Liver (tissue), 9 donors: ENCODE data around the gene ZNF273. TPM values are rescaled to one million over a fixed set of nuclear protein-coding genes. Genes with fewer than 3 reads are reported as not detected.

Source experiments
- DNase-seq: peaks from one replicate; pipeline ENCODE4 v3.0.0-alpha.2; 2017; ENCODE audit warnings: low spot score
- H3K27ac ChIP-seq, 2 donors: one replicate each; pipeline ENCODE4 v1.7.0; 2013; ENCODE audit warnings: inconsistent platforms in 2 of 2, low read length in 2 of 2, control low read depth in 1 of 2, low read depth in 1 of 2, mild to moderate bottlenecking in 1 of 2
- H3K27me3 ChIP-seq, 4 donors: one replicate each; pipeline versions ENCODE4 v1.6.1 to v1.7.0; 2013; ENCODE audit warnings: low read length in 3 of 4, inconsistent platforms in 1 of 4, mild to moderate bottlenecking in 1 of 4, moderate library complexity in 1 of 4; ENCODE audit not compliant: control insufficient read depth in 4 of 4, insufficient read depth in 4 of 4
- H3K36me3 ChIP-seq, 4 donors: one replicate each; pipeline versions ENCODE4 v1.6.1 to v1.7.0; 2013; ENCODE audit warnings: low read length in 3 of 4, mild to moderate bottlenecking in 3 of 4, low read depth in 1 of 4, moderate library complexity in 1 of 4; ENCODE audit not compliant: control insufficient read depth in 4 of 4, insufficient read depth in 3 of 4
- H3K4me1 ChIP-seq, 4 donors: one replicate each; pipeline versions ENCODE4 v1.6.1 to v1.7.0; 2013; ENCODE audit warnings: low read length in 3 of 4, mild to moderate bottlenecking in 3 of 4, moderate library complexity in 1 of 4; ENCODE audit not compliant: control insufficient read depth in 4 of 4, insufficient read depth in 4 of 4
- H3K4me3 ChIP-seq, 3 donors: one replicate each; pipeline versions ENCODE4 v1.6.1 to v1.7.0; 2013; ENCODE audit warnings: low read length in 3 of 3, control low read depth in 1 of 3, low read depth in 1 of 3, mild to moderate bottlenecking in 1 of 3
- H3K9ac ChIP-seq, 2 donors: one replicate each; pipeline ENCODE4 v1.7.0; 2013; ENCODE audit warnings: low read length in 2 of 2, mild to moderate bottlenecking in 2 of 2, moderate library complexity in 2 of 2, control low read depth in 1 of 2, low read depth in 1 of 2
- H3K9me3 ChIP-seq, 4 donors: one replicate each; pipeline versions ENCODE4 v1.6.1 to v1.7.0; 2013; ENCODE audit warnings: low read length in 3 of 4; ENCODE audit not compliant: control insufficient read depth in 4 of 4
- FOXA1 ChIP-seq: IDR thresholded peaks from 2 replicates; pipeline ENCODE4 v1.6.1; 2016; ENCODE audit warnings: antibody characterized with exemption
- FOXA2 ChIP-seq: IDR thresholded peaks from 2 replicates; pipeline ENCODE4 v1.6.1; 2016; ENCODE audit warnings: antibody characterized with exemption
- GABPA ChIP-seq, 2 donors: IDR thresholded peaks in 1 of 2; conservative IDR thresholded peaks in 1 of 2; 2 replicates each; pipeline ENCODE4 v1.6.1; 2016; ENCODE audit warnings: antibody characterized with exemption in 2 of 2, mild to moderate bottlenecking in 1 of 2, moderate library complexity in 1 of 2
- HNF4A ChIP-seq, 2 donors: conservative IDR thresholded peaks; 2 replicates each; pipeline ENCODE4 v1.6.1; 2016; ENCODE audit warnings: antibody characterized with exemption in 2 of 2, mild to moderate bottlenecking in 2 of 2
- HNF4G ChIP-seq: IDR thresholded peaks from 2 replicates; pipeline ENCODE4 v1.6.1; 2016; ENCODE audit warnings: antibody characterized with exemption
- JUND ChIP-seq, 2 donors: IDR thresholded peaks; 2 replicates each; pipeline ENCODE4 v1.6.1; 2016; ENCODE audit warnings: antibody characterized with exemption in 2 of 2
- NR2F2 ChIP-seq: IDR thresholded peaks from 2 replicates; pipeline ENCODE4 v1.6.1; 2016; ENCODE audit warnings: antibody characterized with exemption
- RAD21 ChIP-seq, 2 donors: IDR thresholded peaks; 2 replicates each; pipeline ENCODE4 v1.6.1; 2016; ENCODE audit warnings: antibody characterized with exemption in 2 of 2, mild to moderate bottlenecking in 2 of 2
- RXRA ChIP-seq, 2 donors: IDR thresholded peaks; 2 replicates each; pipeline ENCODE4 v1.6.1; 2017 to 2018; ENCODE audit warnings: antibody characterized with exemption in 2 of 2, mild to moderate bottlenecking in 1 of 2
- SP1 ChIP-seq: IDR thresholded peaks from 2 replicates; pipeline ENCODE4 v1.6.1; 2018; ENCODE audit warnings: antibody characterized with exemption, mild to moderate bottlenecking
- TAF1 ChIP-seq: conservative IDR thresholded peaks from 2 replicates; pipeline ENCODE4 v1.6.1; 2016; ENCODE audit warnings: antibody characterized with exemption, mild to moderate bottlenecking
- YY1 ChIP-seq: IDR thresholded peaks from 2 replicates; pipeline ENCODE4 v1.6.1; 2016; ENCODE audit warnings: antibody characterized with exemption, mild to moderate bottlenecking
- WGBS: extraction: QIAGEN DNeasy Blood & Tissue Kit; methylation state at CpG from one replicate; pipeline ENCODE4 v1.1.7; 2013; 5-methylcytosine and 5-hydroxymethylcytosine counted together
- polyA plus RNA-seq, 2 donors: library from polyadenylated mRNA; stranded (reverse) in 1 of 2; unstranded in 1 of 2; fragments of 200-250 nt in 1 of 2; fragments of >200 nt in 1 of 2; fragmentation: Nextera tagmentation in 1 of 2; extraction: Ambion mirVana in 1 of 2; gene quantifications; one replicate each; pipeline versions ENCODE4 v1.2.1 to v1.2.3, GENCODE V29; 2013 to 2015
- total RNA-seq, 2 donors: library from RNA; depleted of rRNA; stranded (reverse); fragments of >200 nt; gene quantifications; one replicate each; pipeline ENCODE4 v1.2.3, GENCODE V29; 2014
- TF ChIP-seq, protein P1 (sequence below): IDR thresholded peaks from 2 replicates; pipeline ENCODE4 v1.6.1; 2016; ENCODE audit warnings: antibody characterized with exemption
- TF ChIP-seq, protein P2 (sequence below): fragments of 150-350 bp; IDR thresholded peaks from 2 replicates; pipeline ENCODE4 v1.5.1; 2017; ENCODE audit warnings: improper control_type of control experiment, low read depth, low read length; ENCODE audit not compliant: missing input control
- TF ChIP-seq, protein P3 (sequence below): IDR thresholded peaks from 2 replicates; pipeline ENCODE4 v1.6.1; 2016; ENCODE audit warnings: antibody characterized with exemption
- TF ChIP-seq, protein P4 (sequence below): IDR thresholded peaks from 2 replicates; pipeline ENCODE4 v1.6.1; 2016; ENCODE audit warnings: antibody characterized with exemption
- donor health status: healthy.
- donor health status: healthy.
- donor health status: healthy.
- donor health status: healthy.
- donor health status: healthy.

ZNF273 gene
- total and polyA plus RNA-seq, 4 donors = 0.43 to 14.9 (median 0.73) TPM

- no peaks in the 10 kb centered on the region for H3K27me3 ChIP-seq
- DNase-seq = no peak
- WGBS = 87% methylated on average over 12 of the region's 12 CpGs
- H3K36me3 ChIP-seq = no peaks in the 10 kb centered on the region
- no peak overlapping the region for H3K27ac ChIP-seq
- no peak for TF ChIP-seq HNF4G
- no peak for TF ChIP-seq YY1
- TF ChIP-seq, protein P1, sequence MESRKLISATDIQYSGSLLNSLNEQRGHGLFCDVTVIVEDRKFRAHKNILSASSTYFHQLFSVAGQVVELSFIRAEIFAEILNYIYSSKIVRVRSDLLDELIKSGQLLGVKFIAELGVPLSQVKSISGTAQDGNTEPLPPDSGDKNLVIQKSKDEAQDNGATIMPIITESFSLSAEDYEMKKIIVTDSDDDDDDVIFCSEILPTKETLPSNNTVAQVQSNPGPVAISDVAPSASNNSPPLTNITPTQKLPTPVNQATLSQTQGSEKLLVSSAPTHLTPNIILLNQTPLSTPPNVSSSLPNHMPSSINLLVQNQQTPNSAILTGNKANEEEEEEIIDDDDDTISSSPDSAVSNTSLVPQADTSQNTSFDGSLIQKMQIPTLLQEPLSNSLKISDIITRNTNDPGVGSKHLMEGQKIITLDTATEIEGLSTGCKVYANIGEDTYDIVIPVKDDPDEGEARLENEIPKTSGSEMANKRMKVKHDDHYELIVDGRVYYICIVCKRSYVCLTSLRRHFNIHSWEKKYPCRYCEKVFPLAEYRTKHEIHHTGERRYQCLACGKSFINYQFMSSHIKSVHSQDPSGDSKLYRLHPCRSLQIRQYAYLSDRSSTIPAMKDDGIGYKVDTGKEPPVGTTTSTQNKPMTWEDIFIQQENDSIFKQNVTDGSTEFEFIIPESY = no peak
- TF ChIP-seq RAD21 (IDR thresholded peaks at IDR 0.05) = no peak
- TF ChIP-seq, protein P2, sequence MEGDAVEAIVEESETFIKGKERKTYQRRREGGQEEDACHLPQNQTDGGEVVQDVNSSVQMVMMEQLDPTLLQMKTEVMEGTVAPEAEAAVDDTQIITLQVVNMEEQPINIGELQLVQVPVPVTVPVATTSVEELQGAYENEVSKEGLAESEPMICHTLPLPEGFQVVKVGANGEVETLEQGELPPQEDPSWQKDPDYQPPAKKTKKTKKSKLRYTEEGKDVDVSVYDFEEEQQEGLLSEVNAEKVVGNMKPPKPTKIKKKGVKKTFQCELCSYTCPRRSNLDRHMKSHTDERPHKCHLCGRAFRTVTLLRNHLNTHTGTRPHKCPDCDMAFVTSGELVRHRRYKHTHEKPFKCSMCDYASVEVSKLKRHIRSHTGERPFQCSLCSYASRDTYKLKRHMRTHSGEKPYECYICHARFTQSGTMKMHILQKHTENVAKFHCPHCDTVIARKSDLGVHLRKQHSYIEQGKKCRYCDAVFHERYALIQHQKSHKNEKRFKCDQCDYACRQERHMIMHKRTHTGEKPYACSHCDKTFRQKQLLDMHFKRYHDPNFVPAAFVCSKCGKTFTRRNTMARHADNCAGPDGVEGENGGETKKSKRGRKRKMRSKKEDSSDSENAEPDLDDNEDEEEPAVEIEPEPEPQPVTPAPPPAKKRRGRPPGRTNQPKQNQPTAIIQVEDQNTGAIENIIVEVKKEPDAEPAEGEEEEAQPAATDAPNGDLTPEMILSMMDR = no peak
- TF ChIP-seq, protein P3, sequence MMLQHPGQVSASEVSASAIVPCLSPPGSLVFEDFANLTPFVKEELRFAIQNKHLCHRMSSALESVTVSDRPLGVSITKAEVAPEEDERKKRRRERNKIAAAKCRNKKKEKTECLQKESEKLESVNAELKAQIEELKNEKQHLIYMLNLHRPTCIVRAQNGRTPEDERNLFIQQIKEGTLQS = no peak
- no peak for TF ChIP-seq RXRA (IDR thresholded peaks at IDR 0.05)
- TF ChIP-seq, protein P4, sequence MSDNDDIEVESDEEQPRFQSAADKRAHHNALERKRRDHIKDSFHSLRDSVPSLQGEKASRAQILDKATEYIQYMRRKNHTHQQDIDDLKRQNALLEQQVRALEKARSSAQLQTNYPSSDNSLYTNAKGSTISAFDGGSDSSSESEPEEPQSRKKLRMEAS = no peak
- TF ChIP-seq TAF1 = no peak
- TF ChIP-seq NR2F2 = no peak
- TF ChIP-seq SP1 = no peak
- no peak for TF ChIP-seq JUND (IDR thresholded peaks at IDR 0.05)
- no peak overlapping the region for H3K4me3 ChIP-seq
- H3K9ac ChIP-seq = no peak overlapping the region
- H3K9me3 ChIP-seq = no peaks in the 10 kb centered on the region
- H3K4me1 ChIP-seq = peaks cover 1 to 7% (median 3%) of the 10 kb centered on the region in 4 donors
Observed at GRCh38 chr7:64905133-64905532, 2.1 kb downstream of the ZNF273 start.

DNA sequence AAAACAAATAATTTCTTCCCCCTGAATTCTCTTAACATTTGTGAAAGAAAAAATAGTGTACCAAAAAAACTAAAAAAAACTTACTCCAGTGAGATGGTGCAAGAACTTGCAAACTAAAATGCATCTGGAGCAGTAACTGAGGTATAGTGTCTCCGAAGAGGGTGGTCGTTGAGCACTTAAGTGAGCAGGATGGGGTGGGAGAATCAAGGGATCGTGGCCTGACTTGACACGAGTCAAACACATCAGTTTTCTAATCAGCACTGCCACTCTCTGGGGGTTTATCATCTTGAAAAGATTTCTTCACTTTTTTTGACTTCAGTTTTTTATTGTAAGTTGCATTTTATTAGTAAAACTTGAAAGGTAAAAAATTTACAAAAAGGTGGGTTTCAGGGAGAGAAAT is 2.5 kb downstream of the ZNF273 start:
- Histone ChIP-seq H3K27ac (no peak overlapping the region), H3K9ac (no peak overlapping the region), H3K27me3 (no peaks in the 10 kb centered on the region), H3K9me3 (no peaks in the 10 kb centered on the region), H3K4me3 (no peak overlapping the region), H3K4me1 (peaks cover 1 to 7% (median 3%) of the 10 kb centered on the region in 4 donors), H3K36me3 (no peaks in the 10 kb centered on the region)
- DNase-seq = no peak
- no peak for TF ChIP-seq RAD21 (IDR thresholded peaks at IDR 0.05)
- TF ChIP-seq HNF4G = no peak
- no peak for TF ChIP-seq HNF4A (conservative IDR thresholded peaks at IDR 0.05)
- TF ChIP-seq, protein P4 = no peak
- no peak for TF ChIP-seq FOXA2
- no peak for TF ChIP-seq NR2F2
- TF ChIP-seq GABPA (IDR thresholded peaks at IDR 0.05 in 1 of 2, conservative IDR thresholded peaks at IDR 0.05 in 1 of 2) = no peak
- no peak for TF ChIP-seq FOXA1
- 87% methylated on average over 4 of the region's 4 CpGs for WGBS
